ENCODE results near the gene SLN. TPM values are rescaled to one million over a fixed set of nuclear protein-coding genes. Genes with fewer than 3 reads are reported as not detected.

SLN gene
- total RNA-seq, 1 donor from 2014 or later = not detected

- no peak for DNase-seq (ENCODE audit: low spot score)
Measured at GRCh38 chr11:107719557-107720302, 7.9 kb upstream of the SLN start.

GRCh38 chr11:107719073-107719472 lies 7.2 kb upstream of the SLN start:
- DNase-seq (ENCODE audit: low spot score) = no peak

- DNase-seq (ENCODE audit: low spot score) = no peak
Measured at GRCh38 chr11:107716884-107717532, 5.2 kb upstream of the SLN start.

- no peak for DNase-seq (ENCODE audit: low spot score)
Measured at GRCh38 chr11:107713009-107713408, 1.2 kb upstream of the SLN start.

GRCh38 chr11:107710301-107710700 lies 1.6 kb downstream of the SLN start:
- no peak for DNase-seq (ENCODE audit: low spot score)

GRCh38 chr11:107708792-107709191 lies 3.1 kb downstream of the SLN start:
- DNase-seq (ENCODE audit: low spot score) = no peak

- DNase-seq (ENCODE audit: low spot score) = no peak
Measured at GRCh38 chr11:107707807-107708206, 4.0 kb downstream of the SLN start.

- DNase-seq (ENCODE audit: low spot score) = no peak
Measured at GRCh38 chr11:107707215-107707671, 4.6 kb downstream of the SLN start.

GRCh38 chr11:107706531-107706930 lies 5.3 kb downstream of the SLN start:
- DNase-seq (ENCODE audit: low spot score) = no peak

- DNase-seq (ENCODE audit: low spot score) = no peak
Measured at GRCh38 chr11:107705027-107705426, 6.8 kb downstream of the SLN start.

GRCh38 chr11:107704451-107704850 lies 7.4 kb downstream of the SLN start:
- DNase-seq (ENCODE audit: low spot score) = no peak

GRCh38 chr11:107702723-107703122 lies 9.1 kb downstream of the SLN start:
- no peak for DNase-seq (ENCODE audit: low spot score)

GRCh38 chr11:107702109-107702660 lies 9.7 kb downstream of the SLN start:
- DNase-seq (ENCODE audit: low spot score) = no peak

- no peak for DNase-seq (ENCODE audit: low spot score)
Measured at GRCh38 chr11:107699371-107700285, 12.2 kb downstream of the SLN start.

GRCh38 chr11:107697291-107697690 lies 14.6 kb downstream of the SLN start:
- DNase-seq (ENCODE audit: low spot score) = no peak

GRCh38 chr11:107696140-107696539 lies 15.7 kb downstream of the SLN start:
- DNase-seq (ENCODE audit: low spot score) = no peak

- no peak for DNase-seq (ENCODE audit: low spot score)
Measured at GRCh38 chr11:107695446-107695845, 16.4 kb downstream of the SLN start.

GRCh38 chr11:107691000-107691750 lies 20.7 kb downstream of the SLN start:
- no peak for DNase-seq (ENCODE audit: low spot score)

GRCh38 chr11:107689317-107690202 lies 22.3 kb downstream of the SLN start:
- DNase-seq (ENCODE audit: low spot score) = no peak
